Suprapubic skin (tissue), 3 donors: ENCODE measurements around the gene FRMD4A.

ENCODE experiments used
- EP300 ChIP-seq: sonication (generic); formaldehyde crosslinking; IDR thresholded peaks from one replicate; pipeline ENCODE4 v1.6.1; 2017; ENCODE audit warnings: antibody characterized with exemption
- TF ChIP-seq, protein P1 (sequence below), 2 donors: fragments of 200-600 bp in 1 of 2; fragments of 450-650 bp in 1 of 2; sonication (generic) in 1 of 2; IDR thresholded peaks; one replicate each; pipeline ENCODE4 v1.5.1; 2016 to 2019; ENCODE audit warnings: antibody characterized with exemption in 2 of 2, mild to moderate bottlenecking in 1 of 2, moderate library complexity in 1 of 2

DNA sequence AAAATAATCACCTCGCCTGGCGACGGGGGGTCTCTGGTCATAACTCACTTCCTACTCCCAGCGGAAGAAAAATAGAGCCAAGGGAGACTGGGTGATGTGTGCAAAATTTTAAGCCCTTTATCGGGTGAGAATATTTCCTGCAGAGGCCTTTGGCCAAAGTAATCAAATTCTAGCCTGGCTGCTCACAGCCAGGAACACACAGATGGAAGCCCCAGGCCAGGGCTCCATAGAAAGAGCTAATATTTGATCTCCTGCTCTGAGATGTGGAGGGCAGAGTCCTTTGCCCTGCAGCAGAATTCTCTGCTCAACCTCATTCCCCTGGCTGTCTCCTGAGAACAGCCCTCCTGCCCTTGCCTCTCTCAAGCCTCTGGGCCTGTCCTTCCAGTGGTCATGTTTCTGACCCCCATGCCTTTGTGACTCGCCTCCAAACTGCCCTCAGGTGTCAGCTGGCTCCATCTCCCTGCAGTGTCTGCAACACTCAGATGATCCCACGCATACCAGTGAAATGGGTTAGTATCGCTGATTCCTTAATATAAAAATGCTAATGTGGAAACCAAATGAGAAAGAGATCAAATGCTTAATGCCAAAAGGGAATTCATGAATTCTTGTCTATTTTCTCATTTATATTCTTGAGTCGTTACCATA lies 34.5 kb downstream of the FRMD4A start:
- TF ChIP-seq, protein P1, sequence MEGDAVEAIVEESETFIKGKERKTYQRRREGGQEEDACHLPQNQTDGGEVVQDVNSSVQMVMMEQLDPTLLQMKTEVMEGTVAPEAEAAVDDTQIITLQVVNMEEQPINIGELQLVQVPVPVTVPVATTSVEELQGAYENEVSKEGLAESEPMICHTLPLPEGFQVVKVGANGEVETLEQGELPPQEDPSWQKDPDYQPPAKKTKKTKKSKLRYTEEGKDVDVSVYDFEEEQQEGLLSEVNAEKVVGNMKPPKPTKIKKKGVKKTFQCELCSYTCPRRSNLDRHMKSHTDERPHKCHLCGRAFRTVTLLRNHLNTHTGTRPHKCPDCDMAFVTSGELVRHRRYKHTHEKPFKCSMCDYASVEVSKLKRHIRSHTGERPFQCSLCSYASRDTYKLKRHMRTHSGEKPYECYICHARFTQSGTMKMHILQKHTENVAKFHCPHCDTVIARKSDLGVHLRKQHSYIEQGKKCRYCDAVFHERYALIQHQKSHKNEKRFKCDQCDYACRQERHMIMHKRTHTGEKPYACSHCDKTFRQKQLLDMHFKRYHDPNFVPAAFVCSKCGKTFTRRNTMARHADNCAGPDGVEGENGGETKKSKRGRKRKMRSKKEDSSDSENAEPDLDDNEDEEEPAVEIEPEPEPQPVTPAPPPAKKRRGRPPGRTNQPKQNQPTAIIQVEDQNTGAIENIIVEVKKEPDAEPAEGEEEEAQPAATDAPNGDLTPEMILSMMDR (IDR thresholded peaks at IDR 0.05): no peak
- TF ChIP-seq EP300: no peak
